ENCODE data around the gene FYN. TPM values are rescaled to one million over a fixed set of nuclear protein-coding genes. Genes with fewer than 3 reads are reported as not detected.

FYN gene
- polyA plus RNA-seq, 1 donor (not counting 4 experiments of a cell fraction or from before 2014, with no cell fraction given) = 24.7 TPM

DNA sequence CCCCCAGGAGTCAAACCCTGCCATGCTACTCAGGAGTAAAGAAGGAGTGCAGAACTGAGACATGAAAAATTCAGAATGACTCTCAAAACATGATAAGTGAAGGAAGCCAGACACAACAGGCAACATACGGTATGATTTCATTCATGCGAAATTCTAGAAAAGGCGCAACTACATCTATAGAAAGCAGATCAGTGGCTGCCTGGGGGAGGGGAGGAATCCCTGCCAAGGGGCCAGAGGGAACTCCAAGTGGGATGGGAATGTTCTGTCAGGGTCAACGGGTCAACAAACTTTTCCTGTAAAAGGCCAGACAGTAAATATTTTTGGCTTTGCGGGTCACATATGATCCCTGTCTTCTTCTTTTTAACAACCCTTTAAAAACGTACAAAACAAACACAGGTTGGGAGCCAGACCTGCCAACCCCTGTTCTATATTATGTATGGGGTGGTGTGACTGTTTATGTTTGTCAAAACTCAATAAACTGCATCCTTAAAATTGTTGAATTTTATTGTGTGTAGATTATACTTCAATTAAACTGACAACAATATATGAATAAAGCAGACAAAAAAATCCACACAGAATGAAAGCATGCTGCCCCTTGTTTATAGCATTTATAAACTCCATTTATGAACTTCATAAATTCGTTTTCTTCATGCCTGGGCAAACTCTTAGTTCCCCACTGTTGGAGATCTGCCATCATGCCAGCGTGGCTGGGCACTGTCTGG, 211.0 kb downstream of the FYN start:
- no peaks in the 10 kb centered on the region for H3K9me1 ChIP-seq (ENCODE audit: control insufficient read depth, extremely low read depth, insufficient read depth, low read length)
- no peak overlapping the region for H3K4me3 ChIP-seq (ENCODE audit: control insufficient read depth in 2 of 3, extremely low read depth in 1 of 3, insufficient read depth in 2 of 3, low read depth in 1 of 3, low read length in 3 of 3)
- no peaks in the 10 kb centered on the region for H3K79me2 ChIP-seq (ENCODE audit: control insufficient read depth, insufficient read depth, low read length)
- no peak overlapping the region for H3K4me2 ChIP-seq (ENCODE audit: control insufficient read depth, extremely low read depth, insufficient read depth, low read depth, low read length)
- no peak for DNase-seq (ENCODE audit: low read depth, low spot score)
- H4K20me1 ChIP-seq (ENCODE audit: control insufficient read depth, extremely low read depth, insufficient read depth, low read length) = no peaks in the 10 kb centered on the region
- peaks cover 0 to 8% of the 10 kb centered on the region in 2 experiments for H3K36me3 ChIP-seq (ENCODE audit: control insufficient read depth in 2 of 2, extremely low read depth in 1 of 2, insufficient read depth in 2 of 2, low read length in 2 of 2)
- no peaks in the 10 kb centered on the region for H3K27me3 ChIP-seq (ENCODE audit: control insufficient read depth, extremely low read depth, insufficient read depth, low read length)
- no peak overlapping the region for H3K27ac ChIP-seq (ENCODE audit: control insufficient read depth, insufficient read depth, low read length)
- no peak overlapping the region for H3K9ac ChIP-seq (ENCODE audit: control insufficient read depth, extremely low read depth, insufficient read depth, low read length)
- no peak for FAIRE-seq
- no peaks in the 10 kb centered on the region for H3K9me3 ChIP-seq (ENCODE audit: control insufficient read depth, low read depth, low read length)
- dilution Hi-C loops (cut with MboI; ENCODE audit: extremely low pct_ligation_motif_present, low sequenced_read_pairs) = no loop called here
- H3K4me1 ChIP-seq (ENCODE audit: control insufficient read depth, extremely low read depth, insufficient read depth, low read length) = peaks cover 4% of the 10 kb centered on the region
- no peak for TF ChIP-seq EZH2 (IDR thresholded peaks at IDR 0.05; ENCODE audit: low read length)
- TF ChIP-seq, protein P1, sequence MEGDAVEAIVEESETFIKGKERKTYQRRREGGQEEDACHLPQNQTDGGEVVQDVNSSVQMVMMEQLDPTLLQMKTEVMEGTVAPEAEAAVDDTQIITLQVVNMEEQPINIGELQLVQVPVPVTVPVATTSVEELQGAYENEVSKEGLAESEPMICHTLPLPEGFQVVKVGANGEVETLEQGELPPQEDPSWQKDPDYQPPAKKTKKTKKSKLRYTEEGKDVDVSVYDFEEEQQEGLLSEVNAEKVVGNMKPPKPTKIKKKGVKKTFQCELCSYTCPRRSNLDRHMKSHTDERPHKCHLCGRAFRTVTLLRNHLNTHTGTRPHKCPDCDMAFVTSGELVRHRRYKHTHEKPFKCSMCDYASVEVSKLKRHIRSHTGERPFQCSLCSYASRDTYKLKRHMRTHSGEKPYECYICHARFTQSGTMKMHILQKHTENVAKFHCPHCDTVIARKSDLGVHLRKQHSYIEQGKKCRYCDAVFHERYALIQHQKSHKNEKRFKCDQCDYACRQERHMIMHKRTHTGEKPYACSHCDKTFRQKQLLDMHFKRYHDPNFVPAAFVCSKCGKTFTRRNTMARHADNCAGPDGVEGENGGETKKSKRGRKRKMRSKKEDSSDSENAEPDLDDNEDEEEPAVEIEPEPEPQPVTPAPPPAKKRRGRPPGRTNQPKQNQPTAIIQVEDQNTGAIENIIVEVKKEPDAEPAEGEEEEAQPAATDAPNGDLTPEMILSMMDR (optimal IDR thresholded peaks at IDR 0.05 in 1 of 3, IDR thresholded peaks at IDR 0.05 in 1 of 3, conservative IDR thresholded peaks at IDR 0.05 in 1 of 3; ENCODE audit: extremely low read depth in 1 of 3, insufficient read depth in 2 of 3, low read length in 3 of 3) = no peak
- H2AFZ ChIP-seq (ENCODE audit: control insufficient read depth, low read length) = no peak overlapping the region

DNA sequence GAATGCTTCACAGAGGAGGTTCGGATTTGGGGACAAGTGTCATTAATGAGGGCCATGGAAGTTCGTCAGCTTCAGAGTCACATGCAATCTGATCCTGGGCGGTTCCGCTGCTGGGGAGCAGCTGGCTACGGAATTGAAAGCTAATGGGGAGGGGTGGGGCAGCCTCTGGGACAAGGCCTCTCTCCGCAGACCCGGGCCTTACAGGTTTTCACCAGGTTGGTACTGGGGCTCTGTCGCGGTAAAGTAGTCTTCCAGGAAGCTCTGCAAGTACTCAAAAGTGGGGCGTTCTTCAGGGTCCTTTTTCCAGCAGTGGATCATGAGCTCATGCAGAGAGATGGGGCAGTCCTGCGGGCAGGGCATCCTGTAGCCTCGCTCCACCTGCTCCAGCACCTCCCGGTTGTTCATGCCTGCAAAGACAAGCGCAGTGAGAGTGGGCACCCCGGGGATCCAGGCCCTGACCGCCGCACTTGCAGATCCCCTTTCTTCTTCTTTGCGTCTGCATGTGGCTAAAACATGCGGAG, 211.7 kb downstream of the FYN start:
- dilution Hi-C loops (cut with MboI; ENCODE audit: extremely low pct_ligation_motif_present, low sequenced_read_pairs) = no loop called here
- Histone ChIP-seq H2AFZ (ENCODE audit: control insufficient read depth, low read length) (no peak overlapping the region), H3K79me2 (ENCODE audit: control insufficient read depth, insufficient read depth, low read length) (no peaks in the 10 kb centered on the region), H3K27me3 (ENCODE audit: control insufficient read depth, extremely low read depth, insufficient read depth, low read length) (no peaks in the 10 kb centered on the region), H3K36me3 (ENCODE audit: control insufficient read depth in 2 of 2, extremely low read depth in 1 of 2, insufficient read depth in 2 of 2, low read length in 2 of 2) (peaks cover 0 to 6% of the 10 kb centered on the region in 2 experiments), H3K27ac (ENCODE audit: control insufficient read depth, insufficient read depth, low read length) (no peak overlapping the region), H3K9me3 (ENCODE audit: control insufficient read depth, low read depth, low read length) (no peaks in the 10 kb centered on the region), H3K9me1 (ENCODE audit: control insufficient read depth, extremely low read depth, insufficient read depth, low read length) (no peaks in the 10 kb centered on the region), H3K4me2 (ENCODE audit: control insufficient read depth, extremely low read depth, insufficient read depth, low read depth, low read length) (no peak overlapping the region), H3K9ac (ENCODE audit: control insufficient read depth, extremely low read depth, insufficient read depth, low read length) (no peak overlapping the region), H3K4me3 (ENCODE audit: control insufficient read depth in 2 of 3, extremely low read depth in 1 of 3, insufficient read depth in 2 of 3, low read depth in 1 of 3, low read length in 3 of 3) (no peak overlapping the region), H4K20me1 (ENCODE audit: control insufficient read depth, extremely low read depth, insufficient read depth, low read length) (no peaks in the 10 kb centered on the region), H3K4me1 (ENCODE audit: control insufficient read depth, extremely low read depth, insufficient read depth, low read length) (peaks cover 4% of the 10 kb centered on the region)
- no peak for DNase-seq (ENCODE audit: low read depth, low spot score)
- no peak for FAIRE-seq
- TF ChIP-seq, protein P1 (optimal IDR thresholded peaks at IDR 0.05 in 1 of 3, IDR thresholded peaks at IDR 0.05 in 1 of 3, conservative IDR thresholded peaks at IDR 0.05 in 1 of 3; ENCODE audit: extremely low read depth in 1 of 3, insufficient read depth in 2 of 3, low read length in 3 of 3) = no peak
- no peak for TF ChIP-seq EZH2 (IDR thresholded peaks at IDR 0.05; ENCODE audit: low read length)
